ENCODE results near the gene CTIF. TPM values are rescaled to one million over a fixed set of nuclear protein-coding genes. Genes with fewer than 3 reads are reported as not detected.
A peak's percentile ranks its signal among the peaks of the same experiment; 100 is the strongest.

Gene CTIF
- total RNA-seq, 1 donor = 65.9 TPM

GRCh38 chr18:48875942-48876511 is 337.2 kb downstream of the CTIF start:
- no peak for DNase-seq (ENCODE audit: insufficient read length, low spot score, missing footprints)
- H3K9me3 ChIP-seq (ENCODE audit: low read depth, low read length) = no peaks in the 10 kb centered on the region
- H3K4me2 ChIP-seq (ENCODE audit: insufficient read depth, low read length) = no peak overlapping the region
- H3K4me1 ChIP-seq (ENCODE audit: insufficient read depth, low read length) = peaks cover 26% of the 10 kb centered on the region
- H3K79me2 ChIP-seq (ENCODE audit: insufficient read depth, low read length) = no peaks in the 10 kb centered on the region
- no peaks in the 10 kb centered on the region for H3K27me3 ChIP-seq (ENCODE audit: insufficient read depth, low read length)
- H3K27ac ChIP-seq (ENCODE audit: low read depth, low read length) = no peak overlapping the region
- no peak overlapping the region for H2AFZ ChIP-seq (ENCODE audit: low read length)
- no peaks in the 10 kb centered on the region for H4K20me1 ChIP-seq (ENCODE audit: insufficient read depth, low read length)
- TF ChIP-seq CTCF (IDR thresholded peaks at IDR 0.05; ENCODE audit: extremely low read depth, low read depth, low read length) = peak; percentile 7
- no peaks in the 10 kb centered on the region for H3K36me3 ChIP-seq (ENCODE audit: insufficient read depth, low read length)
- H3K4me3 ChIP-seq (ENCODE audit: insufficient read depth, low read length) = no peak overlapping the region

GRCh38 chr18:48876590-48876989 is 337.8 kb downstream of the CTIF start:
- Histone ChIP-seq H4K20me1 (ENCODE audit: insufficient read depth, low read length) (no peaks in the 10 kb centered on the region), H3K4me2 (ENCODE audit: insufficient read depth, low read length) (no peak overlapping the region), H3K4me3 (ENCODE audit: insufficient read depth, low read length) (no peak overlapping the region), H3K79me2 (ENCODE audit: insufficient read depth, low read length) (no peaks in the 10 kb centered on the region), H3K27me3 (ENCODE audit: insufficient read depth, low read length) (no peaks in the 10 kb centered on the region), H3K36me3 (ENCODE audit: insufficient read depth, low read length) (no peaks in the 10 kb centered on the region), H3K27ac (ENCODE audit: low read depth, low read length) (no peak overlapping the region), H3K9me3 (ENCODE audit: low read depth, low read length) (no peaks in the 10 kb centered on the region), H2AFZ (ENCODE audit: low read length) (no peak overlapping the region), H3K4me1 (ENCODE audit: insufficient read depth, low read length) (peaks cover 26% of the 10 kb centered on the region)
- TF ChIP-seq CTCF (IDR thresholded peaks at IDR 0.05; ENCODE audit: extremely low read depth, low read depth, low read length) = no peak
- DNase-seq (ENCODE audit: insufficient read length, low spot score, missing footprints) = no peak

DNA sequence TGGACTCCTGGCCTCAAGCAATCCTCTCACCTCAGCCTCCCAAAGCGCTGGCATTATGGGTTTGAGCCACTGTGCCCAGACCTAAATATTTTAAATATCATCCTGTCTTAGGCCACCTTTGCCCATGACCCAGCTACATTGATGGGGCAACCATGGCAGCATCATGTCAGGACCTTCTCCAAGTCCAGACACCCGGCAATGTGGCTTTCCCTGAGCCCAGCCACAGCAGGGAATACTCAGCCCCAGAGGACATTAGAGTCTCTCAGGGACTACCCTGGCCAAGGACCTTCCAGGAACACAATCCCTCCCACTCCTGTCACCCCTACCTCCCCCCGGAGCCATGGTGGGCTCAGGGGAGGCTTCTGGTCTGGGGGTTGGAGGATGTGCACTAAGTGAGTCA is 339.1 kb downstream of the CTIF start:
- H3K4me3 ChIP-seq (ENCODE audit: insufficient read depth, low read length) = no peak overlapping the region
- H3K27ac ChIP-seq (ENCODE audit: low read depth, low read length) = no peak overlapping the region
- TF ChIP-seq CTCF (IDR thresholded peaks at IDR 0.05; ENCODE audit: extremely low read depth, low read depth, low read length) = no peak
- no peak overlapping the region for H2AFZ ChIP-seq (ENCODE audit: low read length)
- no peaks in the 10 kb centered on the region for H3K9me3 ChIP-seq (ENCODE audit: low read depth, low read length)
- no peaks in the 10 kb centered on the region for H3K27me3 ChIP-seq (ENCODE audit: insufficient read depth, low read length)
- H3K79me2 ChIP-seq (ENCODE audit: insufficient read depth, low read length) = no peaks in the 10 kb centered on the region
- no peak overlapping the region for H3K4me2 ChIP-seq (ENCODE audit: insufficient read depth, low read length)
- H3K36me3 ChIP-seq (ENCODE audit: insufficient read depth, low read length) = no peaks in the 10 kb centered on the region
- H3K4me1 ChIP-seq (ENCODE audit: insufficient read depth, low read length) = peaks cover 14% of the 10 kb centered on the region
- DNase-seq (ENCODE audit: insufficient read length, low spot score, missing footprints) = peak; percentile 68
- no peaks in the 10 kb centered on the region for H4K20me1 ChIP-seq (ENCODE audit: insufficient read depth, low read length)

GRCh38 chr18:48878471-48878870 is 339.6 kb downstream of the CTIF start:
- H3K27ac ChIP-seq (ENCODE audit: low read depth, low read length) = no peak overlapping the region
- no peaks in the 10 kb centered on the region for H4K20me1 ChIP-seq (ENCODE audit: insufficient read depth, low read length)
- H3K36me3 ChIP-seq (ENCODE audit: insufficient read depth, low read length) = no peaks in the 10 kb centered on the region
- peaks cover 9% of the 10 kb centered on the region for H3K4me1 ChIP-seq (ENCODE audit: insufficient read depth, low read length)
- H3K27me3 ChIP-seq (ENCODE audit: insufficient read depth, low read length) = no peaks in the 10 kb centered on the region
- no peak overlapping the region for H3K4me2 ChIP-seq (ENCODE audit: insufficient read depth, low read length)
- no peaks in the 10 kb centered on the region for H3K9me3 ChIP-seq (ENCODE audit: low read depth, low read length)
- H3K4me3 ChIP-seq (ENCODE audit: insufficient read depth, low read length) = no peak overlapping the region
- peak; percentile 80 for DNase-seq (ENCODE audit: insufficient read length, low spot score, missing footprints)
- H3K79me2 ChIP-seq (ENCODE audit: insufficient read depth, low read length) = no peaks in the 10 kb centered on the region
- no peak overlapping the region for H2AFZ ChIP-seq (ENCODE audit: low read length)
- no peak for TF ChIP-seq CTCF (IDR thresholded peaks at IDR 0.05; ENCODE audit: extremely low read depth, low read depth, low read length)
